PC-3 (cell line): ENCODE data around the gene OR6T1. TPM values are rescaled to one million over a fixed set of nuclear protein-coding genes. Genes with fewer than 3 reads are reported as not detected.

ENCODE experiments used
- ATAC-seq: fragments of 200-7000 bp; cut with Tn5 transposase; 2 replicates; pipeline ENCODE4 v1.9.1; 2020; ENCODE audit warnings: mild to moderate bottlenecking, moderate library complexity
- BruUV-seq: library from RNA; stranded (reverse); fragments of 400-500 nt; replicated peaks from 2 replicates; lab custom pipeline; 2021; lab: Mats Ljungman, UMichigan
- CTCF ChIA-PET: fragments of 300-600 bp; sonication (Branson Sonifier 250); formaldehyde crosslinking; loops from one replicate; lab custom pipeline; 2022; ENCODE audit warnings: antibody characterized with exemption; lab: Charles Lee
- POLR2A ChIA-PET: fragments of 300-600 bp; sonication (Branson Sonifier 250); formaldehyde crosslinking; loops from one replicate; lab custom pipeline; 2022; ENCODE audit warnings: antibody characterized with exemption; ENCODE audit not compliant: unreplicated experiment; lab: Charles Lee
- DNase-seq: peaks from one replicate; pipeline ENCODE4 v3.0.0-alpha.2; 2015
- H2AFZ ChIP-seq: fragments of 300-600 bp; sonication (generic); 2 replicates; pipeline ENCODE4 v1.6.0; 2016; ENCODE audit warnings: antibody characterized with exemption, low read length
- H3F3A ChIP-seq: fragments of 300-600 bp; sonication (generic); one replicate; pipeline ENCODE4 v1.6.0; 2017; ENCODE audit warnings: antibody characterized with exemption, low read length, control low read depth, mild to moderate bottlenecking; ENCODE audit not compliant: unreplicated experiment
- H3K27ac ChIP-seq: fragments of 300-600 bp; sonication (generic); 2 replicates; pipeline ENCODE4 v1.5.1; 2016; ENCODE audit warnings: mild to moderate bottlenecking, low read length
- H3K27me3 ChIP-seq: fragments of 300-600 bp; sonication (generic); 2 replicates; pipeline ENCODE4 v1.6.1; 2016; ENCODE audit warnings: low read length, mixed read lengths
- H3K36me3 ChIP-seq: fragments of 300-600 bp; sonication (generic); 2 replicates; pipeline ENCODE4 v1.6.1; 2016; ENCODE audit warnings: low read depth, mixed run types, low read length, mixed read lengths
- H3K4me1 ChIP-seq: fragments of 300-600 bp; sonication (generic); 2 replicates; pipeline ENCODE4 v1.5.1; 2016; ENCODE audit warnings: low read length; ENCODE audit not compliant: insufficient read depth
- H3K4me2 ChIP-seq: fragments of 300-600 bp; sonication (generic); 2 replicates; pipeline ENCODE4 v1.6.0; 2016; ENCODE audit warnings: low read length
- H3K4me3 ChIP-seq: fragments of 300-600 bp; sonication (generic); 2 replicates; pipeline ENCODE4 v1.5.1; 2016; ENCODE audit warnings: mild to moderate bottlenecking, low read length, mixed read lengths
- H3K79me2 ChIP-seq: fragments of 300-600 bp; sonication (generic); 2 replicates; pipeline ENCODE4 v1.6.1; 2017; ENCODE audit warnings: low read length, mixed read lengths
- H3K9ac ChIP-seq: fragments of 300-600 bp; sonication (generic); 2 replicates; pipeline ENCODE4 v1.6.0; 2016; ENCODE audit warnings: mild to moderate bottlenecking, low read length
- H3K9me2 ChIP-seq: fragments of 300-600 bp; sonication (generic); replicated peaks from 2 replicates; pipeline ENCODE4 v1.6.1; 2016; ENCODE audit warnings: mixed run types, low read length, mixed read lengths
- H3K9me3 ChIP-seq: fragments of 300-600 bp; sonication (generic); 2 replicates; pipeline ENCODE4 v1.6.1; 2016; ENCODE audit warnings: low read length, mixed read lengths
- H4K20me1 ChIP-seq: fragments of 300-600 bp; sonication (generic); 2 replicates; pipeline ENCODE4 v1.6.1; 2016; ENCODE audit warnings: low read length, mixed read lengths
- EZH2 ChIP-seq: fragments of 300-600 bp; sonication (generic); IDR thresholded peaks from one replicate; pipeline ENCODE4 v1.6.1; 2017; ENCODE audit warnings: antibody characterized with exemption, mild to moderate bottlenecking, low read length; ENCODE audit not compliant: unreplicated experiment
- EZH2phosphoT487 ChIP-seq: fragments of 300-600 bp; sonication (generic); IDR thresholded peaks from 2 replicates; pipeline ENCODE4 v1.6.1; 2018; ENCODE audit warnings: mild to moderate bottlenecking, antibody characterized with exemption, low read length, borderline replicate concordance
- intact Hi-C: fragments of 100-400 bp; cut with micrococcal nuclease; formaldehyde crosslinking; loops from 2 replicates; pipeline ENCODE4 v1.9.0; 2023
- total RNA-seq: library from RNA; depleted of rRNA; stranded (reverse); fragments of >200 nt; gene quantifications from 2 replicates; pipeline ENCODE4 v1.2.3, GENCODE V29; 2014
- TF ChIP-seq, protein P1 (sequence below): fragments of 300-600 bp; sonication (generic); conservative IDR thresholded peaks from 2 replicates; pipeline ENCODE4 v1.5.1; 2017; ENCODE audit warnings: antibody characterized with exemption, low read depth, mild to moderate bottlenecking, low read length

OR6T1 gene
- total RNA-seq, 1 experiment from 2014 or later = not detected

DNA sequence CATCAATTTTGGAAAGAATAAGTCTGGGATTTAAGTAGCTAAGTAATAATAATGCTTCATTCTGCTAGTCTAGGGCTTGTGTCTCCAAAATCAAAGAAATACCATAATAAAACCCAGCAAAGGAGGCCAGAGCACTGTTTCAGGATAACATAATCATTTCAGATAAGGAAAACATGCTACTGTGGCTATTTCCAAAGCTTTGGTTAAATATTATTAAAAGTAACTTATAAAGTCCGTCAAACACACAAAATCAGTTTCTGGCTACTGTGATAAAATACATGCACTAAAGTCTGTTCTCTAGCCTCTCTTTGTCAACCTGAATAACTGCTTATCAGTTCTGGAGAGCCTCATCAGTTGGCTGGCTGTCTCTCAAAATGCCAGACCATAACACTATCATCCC, 1.5 kb upstream of the OR6T1 start:
- no peaks in the 10 kb centered on the region for H3K9me3 ChIP-seq
- no peaks in the 10 kb centered on the region for H3K4me1 ChIP-seq
- POLR2A ChIA-PET = no interaction called here
- no peaks in the 10 kb centered on the region for H4K20me1 ChIP-seq
- DNase-seq (no peak), ATAC-seq (no peak)
- no peaks in the 10 kb centered on the region for H3K36me3 ChIP-seq
- no peak overlapping the region for H3K4me2 ChIP-seq
- no TSS peak for BruUV-seq
- no peak for TF ChIP-seq EZH2phosphoT487
- no peak for TF ChIP-seq EZH2
- TF ChIP-seq, protein P1, sequence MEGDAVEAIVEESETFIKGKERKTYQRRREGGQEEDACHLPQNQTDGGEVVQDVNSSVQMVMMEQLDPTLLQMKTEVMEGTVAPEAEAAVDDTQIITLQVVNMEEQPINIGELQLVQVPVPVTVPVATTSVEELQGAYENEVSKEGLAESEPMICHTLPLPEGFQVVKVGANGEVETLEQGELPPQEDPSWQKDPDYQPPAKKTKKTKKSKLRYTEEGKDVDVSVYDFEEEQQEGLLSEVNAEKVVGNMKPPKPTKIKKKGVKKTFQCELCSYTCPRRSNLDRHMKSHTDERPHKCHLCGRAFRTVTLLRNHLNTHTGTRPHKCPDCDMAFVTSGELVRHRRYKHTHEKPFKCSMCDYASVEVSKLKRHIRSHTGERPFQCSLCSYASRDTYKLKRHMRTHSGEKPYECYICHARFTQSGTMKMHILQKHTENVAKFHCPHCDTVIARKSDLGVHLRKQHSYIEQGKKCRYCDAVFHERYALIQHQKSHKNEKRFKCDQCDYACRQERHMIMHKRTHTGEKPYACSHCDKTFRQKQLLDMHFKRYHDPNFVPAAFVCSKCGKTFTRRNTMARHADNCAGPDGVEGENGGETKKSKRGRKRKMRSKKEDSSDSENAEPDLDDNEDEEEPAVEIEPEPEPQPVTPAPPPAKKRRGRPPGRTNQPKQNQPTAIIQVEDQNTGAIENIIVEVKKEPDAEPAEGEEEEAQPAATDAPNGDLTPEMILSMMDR = no peak
- H2AFZ ChIP-seq = no peak overlapping the region
- H3K9me2 ChIP-seq = no peaks in the 10 kb centered on the region
- no peaks in the 10 kb centered on the region for H3K79me2 ChIP-seq
- no peak overlapping the region for H3K27ac ChIP-seq
- CTCF ChIA-PET = no interaction called here
- peaks cover 48% of the 10 kb centered on the region for H3K27me3 ChIP-seq
- H3K9ac ChIP-seq = no peak overlapping the region
- no peaks in the 10 kb centered on the region for H3F3A ChIP-seq
- H3K4me3 ChIP-seq = no peak overlapping the region
- intact Hi-C loops = no loop called here

DNA sequence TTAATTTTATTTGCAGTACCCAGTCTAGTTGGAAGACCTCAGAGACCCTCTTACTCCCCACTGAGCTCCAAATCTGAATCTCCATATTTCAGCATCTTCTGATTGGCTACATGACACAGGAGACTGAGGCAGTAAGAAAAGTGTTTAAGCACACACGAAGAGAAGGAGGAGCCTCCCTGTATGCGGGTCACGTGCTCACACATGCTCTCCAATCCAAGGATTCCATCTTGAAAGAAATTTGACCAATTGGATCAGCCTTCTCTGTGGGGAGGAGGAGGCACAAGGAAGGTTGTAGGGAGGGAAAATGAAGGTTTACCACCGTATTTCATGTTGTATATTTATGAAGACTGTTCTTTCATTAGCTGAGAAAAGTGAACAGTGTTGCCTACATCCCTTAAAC, 1.2 kb downstream of the OR6T1 start:
- Histone ChIP-seq H3K9me3 (no peaks in the 10 kb centered on the region), H2AFZ (no peak overlapping the region), H3K79me2 (no peaks in the 10 kb centered on the region), H3K4me3 (no peak overlapping the region), H3K27ac (no peak overlapping the region), H3K36me3 (no peaks in the 10 kb centered on the region), H3K4me2 (no peak overlapping the region), H4K20me1 (no peaks in the 10 kb centered on the region), H3K4me1 (no peaks in the 10 kb centered on the region), H3F3A (no peaks in the 10 kb centered on the region), H3K27me3 (peaks cover 58% of the 10 kb centered on the region), H3K9me2 (no peaks in the 10 kb centered on the region), H3K9ac (no peak overlapping the region)
- no TSS peak for BruUV-seq
- ChIA-PET POLR2A (no interaction called here), CTCF (no interaction called here)
- intact Hi-C loops = no loop called here
- no peak for DNase-seq
- ATAC-seq = no peak
- TF ChIP-seq EZH2 (no peak), EZH2phosphoT487 (no peak)
- TF ChIP-seq, protein P1 = no peak

DNA sequence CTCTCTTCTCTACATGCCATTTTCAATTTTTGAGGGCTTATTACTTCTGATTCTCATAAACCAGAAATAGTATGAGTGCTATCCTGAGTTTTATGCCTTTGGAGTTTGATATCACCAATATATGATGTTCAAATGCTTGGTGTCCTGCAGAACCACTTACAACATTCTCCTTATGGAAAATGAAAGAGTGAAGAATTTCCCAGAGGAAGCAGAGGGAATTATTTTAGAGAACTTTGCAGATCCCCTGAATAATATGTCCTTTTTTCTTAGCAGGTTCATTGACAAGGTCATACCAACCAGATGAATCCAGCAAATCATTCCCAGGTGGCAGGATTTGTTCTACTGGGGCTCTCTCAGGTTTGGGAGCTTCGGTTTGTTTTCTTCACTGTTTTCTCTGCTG, 4.3 kb downstream of the OR6T1 start, which contains the start of gene OR4D5:
Gene OR4D5, plus strand, starts transcription at position 301 of the 400 bp plus-strand sequence. Its CDS starts 0 bp downstream, at position 301.
- ChIA-PET CTCF (no interaction called here), POLR2A (no interaction called here)
- Histone ChIP-seq H3K9ac (no peak within 1 kb of the TSS), H3K9me2 (no peaks in the 10 kb centered on the region), H3F3A (no peaks in the 10 kb centered on the region), H3K9me3 (no peaks in the 10 kb centered on the region), H4K20me1 (no peaks in the 10 kb centered on the region), H3K4me1 (no peaks in the 10 kb centered on the region), H3K27me3 (peaks cover 43% of the 10 kb centered on the region; the same call in 1 of the 2 replicates), H3K4me3 (no peak within 1 kb of the TSS), H3K36me3 (no peaks in the 10 kb centered on the region), H2AFZ (no peak within 1 kb of the TSS), H3K27ac (no peak within 1 kb of the TSS), H3K79me2 (no peaks in the 10 kb centered on the region), H3K4me2 (no peak within 1 kb of the TSS)
- intact Hi-C loops = no loop called here
- BruUV-seq = no TSS peak
- DNase-seq = no peak
- no peak for TF ChIP-seq EZH2phosphoT487
- ATAC-seq = no peak
